ENCODE results near the gene RAI14.

DNA sequence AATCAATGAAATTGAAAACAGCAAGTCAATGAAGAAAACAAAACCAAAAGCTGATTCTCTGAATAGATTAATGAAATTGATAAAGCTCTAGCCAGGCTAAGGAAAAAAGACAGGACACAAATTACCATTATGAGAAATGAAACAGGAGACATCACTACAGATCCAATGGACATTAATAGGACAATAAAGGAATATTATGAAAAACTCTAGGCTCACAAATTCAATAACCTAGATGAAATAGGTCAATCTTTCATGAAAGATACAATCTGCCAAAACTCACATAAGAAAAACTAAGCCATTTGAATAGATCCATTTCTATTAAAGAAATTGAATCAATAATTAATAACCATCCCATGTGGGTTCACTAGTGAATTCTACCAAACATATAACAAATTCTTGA, 220.1 kb downstream of the RAI14 start:
- TF ChIP-seq, protein P1, sequence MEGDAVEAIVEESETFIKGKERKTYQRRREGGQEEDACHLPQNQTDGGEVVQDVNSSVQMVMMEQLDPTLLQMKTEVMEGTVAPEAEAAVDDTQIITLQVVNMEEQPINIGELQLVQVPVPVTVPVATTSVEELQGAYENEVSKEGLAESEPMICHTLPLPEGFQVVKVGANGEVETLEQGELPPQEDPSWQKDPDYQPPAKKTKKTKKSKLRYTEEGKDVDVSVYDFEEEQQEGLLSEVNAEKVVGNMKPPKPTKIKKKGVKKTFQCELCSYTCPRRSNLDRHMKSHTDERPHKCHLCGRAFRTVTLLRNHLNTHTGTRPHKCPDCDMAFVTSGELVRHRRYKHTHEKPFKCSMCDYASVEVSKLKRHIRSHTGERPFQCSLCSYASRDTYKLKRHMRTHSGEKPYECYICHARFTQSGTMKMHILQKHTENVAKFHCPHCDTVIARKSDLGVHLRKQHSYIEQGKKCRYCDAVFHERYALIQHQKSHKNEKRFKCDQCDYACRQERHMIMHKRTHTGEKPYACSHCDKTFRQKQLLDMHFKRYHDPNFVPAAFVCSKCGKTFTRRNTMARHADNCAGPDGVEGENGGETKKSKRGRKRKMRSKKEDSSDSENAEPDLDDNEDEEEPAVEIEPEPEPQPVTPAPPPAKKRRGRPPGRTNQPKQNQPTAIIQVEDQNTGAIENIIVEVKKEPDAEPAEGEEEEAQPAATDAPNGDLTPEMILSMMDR (IDR thresholded peaks at IDR 0.05), result no peak
- no peak for TF ChIP-seq POLR2A (IDR thresholded peaks at IDR 0.05)

Measured in right lobe of liver (tissue), 4 donors.